ENCODE measurements around the gene PABPC1L.

- TF ChIP-seq EZH2 (IDR thresholded peaks at IDR 0.05; ENCODE audit: borderline replicate concordance, low read depth, low read length, poor library complexity, severe bottlenecking): no peak
- no peak for TF ChIP-seq CTCF (conservative IDR thresholded peaks at IDR 0.05; ENCODE audit: low read depth, low read length)
These were observed 40.5 kb downstream of the PABPC1L start for GRCh38 chr20:44950368-44950767.

Measured in A673 (cell line).